Lower lobe of right lung (tissue), 2 donors: ENCODE measurements around the gene PCARE. TPM values are rescaled to one million over a fixed set of nuclear protein-coding genes. Genes with fewer than 3 reads are reported as not detected.

ENCODE experiments used
- ATAC-seq, 2 donors: fragments of 200-7000 bp; cut with Tn5 transposase; one replicate each; pipeline ENCODE4 v1.9.1; 2020 to 2022; ENCODE audit warnings: mild to moderate bottlenecking in 2 of 2, moderate library complexity in 2 of 2
- DNase-seq: peaks from one replicate; pipeline ENCODE4 v3.0.0-alpha.2; 2020
- H3K27ac ChIP-seq: fragments of 200-600 bp; one replicate; pipeline ENCODE4 v1.8.0; 2022
- H3K27me3 ChIP-seq: fragments of 200-600 bp; one replicate; pipeline ENCODE4 v1.8.0; 2022; ENCODE audit warnings: low read depth
- H3K36me3 ChIP-seq: fragments of 200-600 bp; one replicate; pipeline ENCODE4 v1.8.0; 2022; ENCODE audit warnings: mild to moderate bottlenecking
- H3K4me1 ChIP-seq: fragments of 200-600 bp; one replicate; pipeline ENCODE4 v1.8.0; 2022
- H3K4me3 ChIP-seq: fragments of 200-600 bp; one replicate; pipeline ENCODE4 v1.8.0; 2022; ENCODE audit warnings: mild to moderate bottlenecking
- H3K9me3 ChIP-seq: fragments of 200-600 bp; one replicate; pipeline ENCODE4 v1.8.0; 2022
- CTCF ChIP-seq: fragments of 200-600 bp; IDR thresholded peaks from one replicate; pipeline ENCODE4 v1.8.0; 2022; ENCODE audit warnings: antibody characterized with exemption, mild to moderate bottlenecking
- intact Hi-C: fragments of 100-400 bp; cut with DNase I; formaldehyde crosslinking; loops from one replicate; pipeline ENCODE4 v1.11.0; 2022
- total RNA-seq: library from RNA; stranded (reverse); fragmentation: NEBNext Ultra II Directional; extraction: Animal tissue kit (Norgen Biotek cat#: 25700); gene quantifications from one replicate; pipeline ENCODE4 v1.2.1, GENCODE V29; 2021
- donor health status: DM: no; HTN: yes; CAD: no; lungs with severe emphysema.

The PCARE gene
- total RNA-seq, 1 donor from 2014 or later: 0.95 TPM

GRCh38 chr2:29075894-29076705, 1.8 kb upstream of the PCARE start:
- Histone ChIP-seq H3K4me1 (no peaks in the 10 kb centered on the region), H3K9me3 (peaks cover 4% of the 10 kb centered on the region), H3K4me3 (no peak overlapping the region), H3K36me3 (no peaks in the 10 kb centered on the region), H3K27me3 (no peaks in the 10 kb centered on the region), H3K27ac (no peak overlapping the region)
- no peak for TF ChIP-seq CTCF
- no peak for DNase-seq
- no peak for ATAC-seq
- intact Hi-C loops: no loop called here

- H3K36me3 ChIP-seq: no peaks in the 10 kb centered on the region
- peak in 1 of 2 donors; percentile 66 for ATAC-seq
- TF ChIP-seq CTCF: no peak
- intact Hi-C loops: no loop called here
- no peaks in the 10 kb centered on the region for H3K4me1 ChIP-seq
- DNase-seq: no peak
- H3K27me3 ChIP-seq: no peaks in the 10 kb centered on the region
- no peak overlapping the region for H3K27ac ChIP-seq
- H3K4me3 ChIP-seq: no peak overlapping the region
- H3K9me3 ChIP-seq: peaks cover 4% of the 10 kb centered on the region
These were observed 390 bp downstream of the PCARE start for GRCh38 chr2:29073933-29074332.

- DNase-seq (no peak), ATAC-seq (no peak)
- intact Hi-C loops: no loop called here
- H3K4me3 ChIP-seq: no peak overlapping the region
- H3K9me3 ChIP-seq: peaks cover 4% of the 10 kb centered on the region
- no peak overlapping the region for H3K27ac ChIP-seq
- no peak for TF ChIP-seq CTCF
- no peaks in the 10 kb centered on the region for H3K36me3 ChIP-seq
- no peaks in the 10 kb centered on the region for H3K4me1 ChIP-seq
- no peaks in the 10 kb centered on the region for H3K27me3 ChIP-seq
These were observed 1.2 kb downstream of the PCARE start for GRCh38 chr2:29072971-29073725.

GRCh38 chr2:29072251-29072650, 2.1 kb downstream of the PCARE start:
- H3K27ac ChIP-seq: no peak overlapping the region
- H3K4me1 ChIP-seq: no peaks in the 10 kb centered on the region
- ATAC-seq (no peak), DNase-seq (no peak)
- no peak for TF ChIP-seq CTCF
- no peaks in the 10 kb centered on the region for H3K27me3 ChIP-seq
- intact Hi-C loops: no loop called here
- no peaks in the 10 kb centered on the region for H3K36me3 ChIP-seq
- H3K9me3 ChIP-seq: no peaks in the 10 kb centered on the region
- H3K4me3 ChIP-seq: no peak overlapping the region

- no peaks in the 10 kb centered on the region for H3K9me3 ChIP-seq
- no peak overlapping the region for H3K27ac ChIP-seq
- no peak for TF ChIP-seq CTCF
- intact Hi-C loops: no loop called here
- H3K4me1 ChIP-seq: no peaks in the 10 kb centered on the region
- no peak for DNase-seq
- no peaks in the 10 kb centered on the region for H3K36me3 ChIP-seq
- no peak for ATAC-seq
- H3K4me3 ChIP-seq: no peak overlapping the region
- no peaks in the 10 kb centered on the region for H3K27me3 ChIP-seq
These were observed 3.0 kb downstream of the PCARE start for GRCh38 chr2:29071032-29071975.
